Stimulated activated CD4-positive, alpha-beta T cell treated with anti-CD3 and anti-CD28 coated beads, Interleukin-4, amount 100 ng/mL, for 48 hours (primary cell): Measurements from ENCODE around the gene PPP1R9B.

Source experiments
- DNase-seq, 2 donors: peaks; one replicate each; pipeline ENCODE4 v3.0.0-alpha.2; 2020; ENCODE audit warnings: low read depth in 2 of 2

Gene PPP1R9B

DNA sequence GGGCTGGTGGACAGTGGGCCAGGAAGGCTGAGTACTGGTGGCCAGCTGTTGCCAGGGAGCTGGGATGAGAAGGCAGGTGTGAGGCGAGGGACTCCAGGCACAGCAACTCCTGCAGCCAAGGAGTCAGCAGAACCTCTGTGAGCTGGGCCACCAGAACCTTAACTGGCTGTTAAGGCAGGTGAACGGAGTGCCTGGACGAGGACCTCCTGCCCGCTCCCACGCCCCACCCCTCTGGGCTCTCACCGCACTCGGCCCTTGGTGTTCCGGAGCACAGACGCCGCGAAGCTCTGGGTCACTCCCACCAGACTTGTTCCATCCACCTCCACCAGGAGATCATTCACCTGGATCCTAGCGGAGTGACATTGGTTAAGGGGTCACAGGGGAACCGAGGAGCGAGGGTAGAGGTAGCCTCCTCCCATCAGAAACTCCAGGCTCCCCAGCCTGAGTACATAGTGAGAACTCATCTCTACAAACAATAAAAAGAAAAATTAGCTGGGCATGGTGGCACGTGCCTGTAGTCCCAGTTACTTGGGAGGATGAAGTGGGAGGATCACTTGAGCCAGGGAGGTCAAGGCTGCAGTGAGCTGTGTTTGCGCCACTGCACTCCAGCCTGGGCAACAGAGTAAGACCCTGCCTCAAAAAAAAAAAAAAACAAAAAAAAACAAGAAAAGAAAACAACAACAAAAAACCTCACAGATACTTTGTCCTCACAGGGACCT is 9.3 kb downstream of the PPP1R9B start:
- no peak for DNase-seq

DNA sequence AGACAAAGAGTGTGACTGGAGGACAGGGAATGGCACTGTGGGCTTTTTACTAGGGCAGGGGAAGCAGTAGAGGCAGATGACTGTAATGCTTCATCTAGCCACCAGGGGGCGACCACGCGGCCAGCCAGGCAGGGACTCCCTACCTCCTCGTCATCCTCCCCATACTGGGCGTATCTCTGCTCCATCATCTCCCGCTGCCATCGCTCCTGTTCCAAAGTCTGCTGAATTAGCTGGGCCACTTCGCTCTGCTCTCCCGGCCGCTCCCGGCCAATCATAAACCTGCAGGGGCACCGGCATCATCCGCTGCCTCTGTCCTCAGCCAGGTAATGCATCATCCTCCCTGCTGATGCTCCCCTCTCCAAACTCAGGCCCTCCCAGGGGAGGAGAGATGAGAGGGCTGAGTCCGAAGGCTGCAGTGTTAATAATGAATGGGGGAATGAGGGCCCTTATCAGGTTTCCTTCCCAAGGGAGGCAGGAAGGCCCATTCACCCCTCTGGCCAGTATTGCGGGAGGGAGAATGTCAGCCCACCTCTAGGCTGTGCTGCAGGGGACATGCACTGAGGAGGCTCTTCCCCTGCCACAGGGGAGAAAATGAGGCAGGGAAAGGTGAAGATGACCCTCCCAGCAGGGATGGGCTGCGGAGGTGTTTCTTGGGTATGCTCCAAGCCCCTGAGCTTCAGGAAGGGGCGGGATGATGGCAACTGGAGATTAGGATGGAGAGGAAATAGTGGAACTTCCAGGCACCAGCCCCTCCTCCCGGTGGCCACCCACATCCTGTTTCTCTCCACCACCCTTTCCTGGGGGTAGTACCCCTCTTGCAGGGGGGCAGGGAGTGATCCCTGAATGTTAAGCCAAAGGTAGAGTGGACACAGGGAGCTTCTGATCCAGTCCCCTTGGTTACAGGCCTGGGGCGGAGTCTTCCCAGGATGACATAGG is 10.3 kb downstream of the PPP1R9B start:
- peak; percentile 75 to 79 for DNase-seq

DNA sequence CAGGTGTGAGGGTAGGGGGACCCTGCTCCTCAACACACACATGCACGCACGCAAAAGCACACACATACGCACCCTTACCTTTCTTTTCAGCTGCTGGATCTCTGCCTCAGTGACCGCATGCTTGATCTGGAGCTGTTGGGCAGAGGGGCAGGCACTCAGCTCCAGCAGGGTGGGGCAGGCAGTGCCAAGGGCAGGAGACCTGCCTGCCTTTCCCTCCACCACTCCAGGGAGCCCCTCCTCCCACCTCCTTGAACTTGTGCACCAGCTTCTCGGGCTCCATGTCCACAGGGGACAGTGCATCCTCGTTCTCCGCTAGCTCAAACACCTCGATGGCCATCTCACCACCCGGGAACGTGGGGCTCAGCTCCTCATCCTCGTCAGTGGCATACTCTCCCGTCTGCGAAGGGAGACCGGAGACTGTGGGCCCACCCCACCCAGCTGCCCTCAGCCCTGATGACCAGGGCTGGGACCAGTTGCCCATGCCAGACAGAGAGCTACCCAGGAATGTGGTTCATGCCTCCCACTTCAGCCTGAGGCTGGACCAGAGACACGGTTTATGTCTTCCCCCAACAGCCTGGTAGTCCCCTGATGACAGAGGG is 11.2 kb downstream of the PPP1R9B start:
- DNase-seq = no peak

GRCh38 chr17:50137042-50137441 is 13.4 kb downstream of the PPP1R9B start:
- DNase-seq = no peak

- no peak for DNase-seq
Observed at GRCh38 chr17:50136096-50136687, 14.3 kb downstream of the PPP1R9B start.

DNA sequence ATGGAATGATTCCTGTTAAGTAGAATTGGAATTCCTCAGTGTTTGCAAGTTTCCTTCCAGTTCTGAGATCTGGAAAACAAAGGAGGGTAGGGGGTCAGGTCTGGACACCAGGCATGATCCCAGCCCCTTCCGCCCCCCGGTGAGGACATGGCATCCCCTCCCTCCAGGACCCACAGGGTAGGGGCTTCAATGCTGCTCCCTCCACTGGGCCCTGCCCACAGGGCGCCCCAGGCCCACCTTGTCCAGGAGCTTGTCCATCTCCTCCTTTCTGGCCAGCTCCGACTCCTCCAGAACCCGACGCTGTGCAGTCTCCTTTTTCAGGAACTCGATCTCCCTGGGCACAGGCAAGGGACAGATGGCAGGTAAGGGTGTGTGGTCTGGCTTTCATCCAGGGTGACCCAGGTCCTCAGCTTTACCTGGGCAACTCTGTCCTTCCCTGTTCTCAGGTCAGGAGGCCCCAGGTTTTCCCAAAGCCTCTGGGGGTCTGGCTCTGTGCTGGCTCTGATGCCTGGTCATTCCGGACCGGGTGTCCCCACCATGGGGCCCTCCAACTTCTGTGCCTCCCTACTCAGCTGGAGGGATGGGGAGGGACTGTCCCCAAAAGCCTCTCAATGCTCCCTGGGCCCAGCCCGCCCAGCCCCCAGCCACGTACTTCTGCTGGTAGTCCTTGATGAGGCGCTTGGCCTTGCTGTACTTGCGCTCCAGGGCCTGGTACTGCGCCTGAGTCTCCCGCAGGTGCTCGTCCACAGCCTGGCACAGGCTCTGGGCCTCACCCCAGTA is 15.0 kb downstream of the PPP1R9B start:
- no peak for DNase-seq

DNA sequence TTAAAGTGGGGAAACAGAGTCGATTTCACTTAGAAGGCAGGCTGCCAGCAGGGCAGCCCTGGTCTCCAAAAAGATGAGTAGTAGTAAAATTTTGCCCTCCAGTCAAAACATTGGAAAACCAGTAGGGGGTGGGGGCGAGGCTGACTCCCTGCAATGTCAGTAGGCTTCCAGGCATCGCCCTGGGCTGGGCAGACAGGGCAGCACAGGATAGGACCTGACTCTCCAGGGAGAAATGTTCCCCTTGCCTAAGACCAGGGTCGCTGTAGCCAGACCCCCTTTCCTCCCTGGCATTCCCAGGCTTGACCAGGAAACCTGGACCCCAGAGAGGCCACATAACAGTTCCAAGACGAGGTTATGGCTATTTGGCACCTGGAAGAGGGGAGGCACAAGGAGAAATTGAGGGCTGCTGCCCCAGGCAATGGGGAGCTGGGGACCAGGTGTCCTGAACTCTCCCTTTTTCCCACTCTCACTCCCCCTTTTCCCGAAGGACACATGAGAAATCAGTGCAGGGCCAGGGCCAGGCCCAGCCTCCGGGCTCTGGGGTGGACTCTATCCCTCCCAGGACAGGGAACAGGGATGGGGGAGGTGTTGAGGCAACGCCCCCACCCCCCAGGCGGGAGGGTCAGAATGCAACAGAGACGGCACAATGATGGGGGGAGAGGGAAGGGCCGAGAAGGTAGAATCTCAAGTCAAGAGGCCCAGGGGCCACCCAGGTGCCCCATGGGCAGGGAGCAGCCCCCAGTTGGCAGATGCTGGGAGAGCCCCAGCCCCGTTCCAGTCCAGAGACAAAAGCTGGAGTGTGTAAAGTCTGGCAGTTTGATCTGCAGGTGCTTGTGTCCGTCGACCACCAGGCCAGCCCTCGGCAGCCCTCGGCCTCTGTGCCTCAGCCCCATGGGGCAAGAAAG is 16.0 kb downstream of the PPP1R9B start:
- no peak for DNase-seq

DNA sequence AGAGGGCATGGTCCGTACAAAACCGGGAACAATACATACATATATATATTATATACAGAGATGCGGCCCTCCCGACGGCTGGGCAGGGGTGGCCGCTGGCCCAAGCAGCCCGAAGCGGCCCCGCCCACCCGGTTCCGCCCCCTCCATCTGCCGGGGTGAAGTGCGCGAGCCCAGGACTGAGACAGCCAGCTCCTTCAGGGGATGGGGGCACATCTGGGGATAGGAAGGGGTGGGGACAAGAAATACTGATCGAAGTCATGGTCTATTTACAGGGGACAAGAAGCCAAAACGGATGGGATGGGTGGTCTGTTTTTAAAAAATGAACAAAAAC is 16.7 kb downstream of the PPP1R9B start:
- DNase-seq = no peak

DNA sequence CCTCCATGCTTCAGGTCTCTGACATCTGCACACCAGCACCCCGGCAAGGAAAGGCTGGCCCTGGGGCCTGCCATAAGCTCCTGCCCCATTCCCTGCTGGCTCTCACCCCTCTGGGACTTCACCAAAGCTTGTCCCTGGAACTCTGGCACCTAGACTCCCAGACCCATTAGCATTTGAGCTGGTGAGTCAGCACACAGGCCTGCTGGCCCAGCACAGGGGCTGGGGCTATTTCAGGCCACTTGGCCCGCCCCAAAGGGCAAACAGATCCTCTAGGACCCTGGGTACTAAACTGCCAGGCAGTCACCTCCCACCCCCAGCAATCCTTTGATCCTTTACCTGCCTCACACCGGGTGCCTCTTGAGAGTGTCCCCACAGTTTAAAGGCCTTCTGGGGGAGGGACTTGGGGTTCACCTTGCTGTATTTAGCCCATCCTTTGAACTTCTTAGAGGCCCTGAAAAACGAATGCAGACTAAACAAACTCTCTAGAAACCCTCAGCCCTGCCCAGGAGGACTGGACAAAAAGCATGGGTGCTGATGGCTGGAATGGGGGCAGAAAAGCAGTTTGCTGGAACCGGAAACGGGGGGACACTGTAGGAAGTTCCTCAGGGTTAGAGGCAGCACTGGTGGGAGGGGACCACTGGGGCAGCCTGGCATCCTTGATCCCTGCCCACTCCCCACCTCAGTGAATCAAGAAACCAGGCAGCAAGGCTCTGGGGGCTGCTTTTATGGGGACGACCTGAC is 17.3 kb downstream of the PPP1R9B start:
- DNase-seq = no peak

GRCh38 chr17:50132104-50132794 is 18.2 kb downstream of the PPP1R9B start:
- DNase-seq = no peak

- no peak for DNase-seq
Observed at GRCh38 chr17:50130559-50131305, 19.7 kb downstream of the PPP1R9B start.

GRCh38 chr17:50129728-50130558 is 20.5 kb downstream of the PPP1R9B start, which contains the start of gene SAMD14:
Gene SAMD14 (minus strand): TSS chr17:50130160. CDS start chr17:50124959, 5,201 bp downstream.
- DNase-seq = no peak

- DNase-seq = no peak
Observed at GRCh38 chr17:50129353-50129727, 21.1 kb downstream of the PPP1R9B start.

DNA sequence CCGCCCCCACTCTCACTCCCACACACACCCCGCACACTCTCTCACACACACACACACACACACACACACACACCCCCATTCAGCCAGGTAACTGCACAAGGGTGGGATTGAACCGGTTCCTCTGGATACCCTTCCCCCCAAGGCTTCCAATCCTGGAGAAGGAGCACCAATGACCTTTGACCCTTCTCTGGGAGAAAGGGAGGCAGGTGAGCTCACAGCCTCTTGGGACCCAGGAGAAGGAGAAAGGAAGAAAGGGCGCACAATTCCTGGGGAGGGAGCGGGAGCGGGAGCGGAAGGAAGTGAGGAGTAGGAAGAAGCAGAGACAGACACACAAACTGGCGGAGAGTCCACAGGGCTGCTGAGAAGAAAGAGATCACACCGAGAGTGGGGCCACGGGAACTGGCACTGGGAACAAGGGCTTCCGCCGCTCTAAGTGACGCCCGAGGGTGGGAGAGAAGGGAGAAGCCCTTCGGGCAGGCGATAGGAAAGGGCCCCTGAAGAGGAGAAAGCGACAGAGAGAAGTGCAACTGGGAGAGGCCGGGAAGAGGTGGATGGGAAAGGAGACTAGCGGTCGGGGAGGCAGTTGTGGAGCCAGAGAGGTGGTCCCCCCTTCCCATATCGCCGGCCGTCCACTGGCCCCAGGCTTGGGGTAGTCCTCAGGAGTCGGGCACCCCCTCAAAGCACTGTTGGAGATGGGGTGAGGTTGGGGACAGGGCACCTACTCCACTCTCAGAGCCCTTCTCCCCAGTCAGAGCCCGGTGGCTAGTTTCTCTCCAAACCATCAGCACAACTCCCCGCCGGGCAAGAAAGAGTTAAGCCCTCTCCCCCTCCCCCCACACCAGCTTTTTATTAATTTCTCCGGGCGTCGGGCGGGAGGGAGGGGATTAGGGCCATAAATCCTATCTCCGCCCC is 21.8 kb downstream of the PPP1R9B start:
- no peak for DNase-seq

DNA sequence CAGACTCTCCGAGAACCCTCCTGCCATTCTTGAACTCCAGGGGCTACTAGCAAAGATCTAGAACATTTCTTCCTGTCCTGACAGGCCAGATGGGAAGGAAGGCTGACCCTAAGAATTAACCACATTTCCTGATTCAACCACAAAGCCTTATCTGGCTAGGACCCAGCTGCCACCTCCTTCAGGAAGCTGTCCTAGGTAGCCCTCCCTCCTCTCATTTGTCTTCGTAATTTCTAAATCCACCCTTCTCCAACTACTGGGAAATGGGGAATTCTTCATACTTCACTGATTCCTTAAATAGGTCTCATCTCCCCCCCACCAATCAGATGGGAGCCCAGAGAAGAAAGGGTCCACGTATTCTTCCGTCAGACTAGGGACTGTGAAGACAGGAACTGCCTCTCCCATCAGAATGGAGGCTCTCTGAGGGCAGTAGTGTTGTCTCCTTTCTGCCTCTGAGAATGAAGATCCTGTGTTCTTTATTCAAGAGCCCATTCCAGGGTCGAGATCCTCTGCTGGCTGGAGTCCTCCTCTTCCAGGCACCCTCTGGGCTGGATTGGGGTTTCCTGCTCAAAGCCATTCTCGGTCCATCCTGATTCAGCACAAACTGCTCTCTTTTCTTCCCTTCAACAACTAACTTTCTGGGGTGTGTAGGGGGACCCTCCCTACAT is 22.6 kb downstream of the PPP1R9B start:
- DNase-seq = no peak
